Natural killer cell (primary cell): Measurements from ENCODE around the gene OR13C5. TPM values are rescaled to one million over a fixed set of nuclear protein-coding genes. Genes with fewer than 3 reads are reported as not detected.

Experiments
- ATAC-seq, 3 donors: fragments of 150-1000 bp in 2 of 3; fragments of 200-7000 bp in 1 of 3; cut with Tn5 transposase; 1 replicate in 1 of 3; 2 replicates in 2 of 3; pipeline ENCODE4 v1.10.0; 2021; ENCODE audit warnings: mild to moderate bottlenecking in 2 of 3, moderate library complexity in 2 of 3
- DNase-seq, 2 donors: peaks; one replicate each; pipeline versions ENCODE4 v3.0.0 to v3.0.0-alpha.2; 2013 to 2021; ENCODE audit warnings: mixed read lengths in 1 of 2
- H3K27ac ChIP-seq: one replicate; pipeline ENCODE4 v1.5.1; 2013; ENCODE audit warnings: mild to moderate bottlenecking, low read length
- H3K27me3 ChIP-seq: one replicate; pipeline ENCODE4 v1.6.1; 2013; ENCODE audit warnings: low read length; ENCODE audit not compliant: control insufficient read depth, insufficient read depth
- H3K36me3 ChIP-seq: one replicate; pipeline ENCODE4 v1.6.1; 2013; ENCODE audit warnings: low read length; ENCODE audit not compliant: control insufficient read depth, insufficient read depth
- H3K4me1 ChIP-seq: one replicate; pipeline ENCODE4 v1.6.1; 2013; ENCODE audit warnings: low read length; ENCODE audit not compliant: control insufficient read depth, insufficient read depth
- H3K4me3 ChIP-seq: one replicate; pipeline ENCODE4 v1.5.1; 2013; ENCODE audit warnings: low read length
- H3K9me3 ChIP-seq: one replicate; pipeline ENCODE4 v1.6.1; 2013; ENCODE audit warnings: low read length; ENCODE audit not compliant: control insufficient read depth, insufficient read depth
- H3K27ac Mint-ChIP-seq, 2 donors: one replicate each; pipeline ENCODE4 v1.8.0; 2022; ENCODE audit warnings: mild to moderate bottlenecking in 2 of 2, mixed read lengths in 2 of 2, moderate library complexity in 1 of 2
- H3K27me3 Mint-ChIP-seq, 2 donors: one replicate each; pipeline ENCODE4 v1.8.0; 2022; ENCODE audit warnings: low read depth in 2 of 2, mixed read lengths in 2 of 2
- H3K36me3 Mint-ChIP-seq: one replicate; pipeline ENCODE4 v1.8.0; 2022; ENCODE audit warnings: mixed read lengths
- H3K4me1 Mint-ChIP-seq, 2 donors: one replicate each; pipeline ENCODE4 v1.8.0; 2022; ENCODE audit warnings: mixed read lengths in 2 of 2
- H3K4me3 Mint-ChIP-seq: one replicate; pipeline ENCODE4 v1.8.0; 2022; ENCODE audit warnings: mild to moderate bottlenecking, moderate library complexity, mixed read lengths
- H3K9me3 Mint-ChIP-seq, 2 donors: one replicate each; pipeline ENCODE4 v1.8.0; 2022; ENCODE audit warnings: mixed read lengths in 2 of 2
- WGBS: methylation state at CpG from one replicate; pipeline ENCODE4 v1.1.7; 2013; ENCODE audit warnings: missing lambda C conversion rate; ENCODE audit not compliant: insufficient coverage; 5-methylcytosine and 5-hydroxymethylcytosine counted together
- intact Hi-C: fragments of 100-400 bp; cut with micrococcal nuclease; formaldehyde crosslinking; loops from one replicate; pipeline ENCODE4 v1.14.2; 2022
- total RNA-seq, 4 donors: library from RNA; stranded (reverse); fragments of 120-200 nt in 1 of 4; gene quantifications; one replicate each; pipeline versions ENCODE4 v1.2.3 to v1.2.4, GENCODE V29; 2013 to 2022
- TF ChIP-seq, protein P1 (sequence below): fragments of 200-600 bp; IDR thresholded peaks from one replicate; pipeline ENCODE4 v1.8.0; 2022; ENCODE audit warnings: antibody characterized with exemption

Gene OR13C5
- total RNA-seq, 3 donors from 2014 or later (not counting 1 experiment from before 2014, with no cell fraction given), result not detected

DNA sequence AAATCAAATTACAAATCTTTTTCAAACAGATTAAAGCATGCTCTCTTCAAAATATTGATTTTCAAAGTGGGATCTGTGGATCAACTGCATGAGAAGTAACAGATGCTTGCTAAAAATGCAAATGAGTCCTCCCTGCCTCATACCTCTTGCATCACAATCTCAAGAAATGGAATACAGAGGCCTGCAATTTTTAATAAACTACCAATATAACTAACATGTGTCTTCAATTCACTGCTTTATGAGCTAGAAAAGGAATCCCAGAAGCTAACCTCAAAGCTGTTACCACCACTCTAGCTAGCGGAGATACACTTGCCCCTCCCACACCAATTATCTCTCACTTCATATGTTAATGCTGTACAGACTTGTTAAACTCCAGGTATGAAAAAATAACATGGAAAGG lies 9.6 kb downstream of the OR13C5 start:
- TF ChIP-seq, protein P1, sequence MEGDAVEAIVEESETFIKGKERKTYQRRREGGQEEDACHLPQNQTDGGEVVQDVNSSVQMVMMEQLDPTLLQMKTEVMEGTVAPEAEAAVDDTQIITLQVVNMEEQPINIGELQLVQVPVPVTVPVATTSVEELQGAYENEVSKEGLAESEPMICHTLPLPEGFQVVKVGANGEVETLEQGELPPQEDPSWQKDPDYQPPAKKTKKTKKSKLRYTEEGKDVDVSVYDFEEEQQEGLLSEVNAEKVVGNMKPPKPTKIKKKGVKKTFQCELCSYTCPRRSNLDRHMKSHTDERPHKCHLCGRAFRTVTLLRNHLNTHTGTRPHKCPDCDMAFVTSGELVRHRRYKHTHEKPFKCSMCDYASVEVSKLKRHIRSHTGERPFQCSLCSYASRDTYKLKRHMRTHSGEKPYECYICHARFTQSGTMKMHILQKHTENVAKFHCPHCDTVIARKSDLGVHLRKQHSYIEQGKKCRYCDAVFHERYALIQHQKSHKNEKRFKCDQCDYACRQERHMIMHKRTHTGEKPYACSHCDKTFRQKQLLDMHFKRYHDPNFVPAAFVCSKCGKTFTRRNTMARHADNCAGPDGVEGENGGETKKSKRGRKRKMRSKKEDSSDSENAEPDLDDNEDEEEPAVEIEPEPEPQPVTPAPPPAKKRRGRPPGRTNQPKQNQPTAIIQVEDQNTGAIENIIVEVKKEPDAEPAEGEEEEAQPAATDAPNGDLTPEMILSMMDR, result no peak
- 18% methylated on average over 1 of the region's 1 CpG for WGBS
- no peaks in the 10 kb centered on the region for H3K4me1 Mint-ChIP-seq
- intact Hi-C loops, result no loop called here
- no peak for DNase-seq
- ATAC-seq, result no peak
- H3K9me3 ChIP-seq, result no peaks in the 10 kb centered on the region
- peaks cover 4 to 16% of the 10 kb centered on the region in 2 donors for H3K9me3 Mint-ChIP-seq
- no peak overlapping the region for H3K27ac ChIP-seq
- no peaks in the 10 kb centered on the region for H3K27me3 ChIP-seq
- H3K4me3 Mint-ChIP-seq, result no peak overlapping the region
- H3K27me3 Mint-ChIP-seq, result no peaks in the 10 kb centered on the region
- no peak overlapping the region for H3K4me3 ChIP-seq
- no peak overlapping the region for H3K27ac Mint-ChIP-seq
- no peaks in the 10 kb centered on the region for H3K36me3 ChIP-seq
- no peaks in the 10 kb centered on the region for H3K4me1 ChIP-seq
- H3K36me3 Mint-ChIP-seq, result no peaks in the 10 kb centered on the region

DNA sequence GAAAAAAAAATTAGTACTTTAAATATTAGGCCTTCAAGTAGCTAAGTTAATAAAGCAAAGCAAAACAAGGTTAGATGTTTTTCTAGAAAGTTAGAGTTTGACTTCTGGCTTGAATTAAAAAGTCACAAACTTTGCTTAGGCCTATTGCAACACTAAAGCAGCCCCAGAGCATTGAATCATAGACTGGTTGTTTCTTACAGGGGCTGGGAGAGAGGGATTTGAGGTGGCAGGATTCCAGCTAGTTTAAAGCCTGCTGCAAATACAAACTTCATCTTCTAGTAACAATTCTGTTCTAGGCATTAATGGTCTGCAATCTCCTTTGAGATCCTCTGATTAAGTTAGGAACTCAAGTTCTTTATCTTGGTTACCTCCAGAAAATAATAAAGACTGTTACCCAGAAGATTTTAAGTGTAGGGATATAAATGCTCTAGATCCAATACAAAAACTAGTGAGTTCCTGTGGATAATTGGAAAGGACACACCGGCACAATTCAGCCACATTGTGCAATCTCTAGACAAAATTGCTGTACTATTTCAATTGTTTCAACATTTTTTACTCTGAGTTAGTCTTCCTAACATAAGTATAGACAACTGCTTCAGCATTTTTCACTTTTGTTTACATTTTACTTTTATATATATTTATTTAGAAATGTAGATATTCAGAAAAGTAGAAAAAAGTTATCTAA lies 12.6 kb downstream of the OR13C5 start:
- H3K4me1 ChIP-seq, result no peaks in the 10 kb centered on the region
- Mint-ChIP-seq H3K4me1 (no peaks in the 10 kb centered on the region), H3K36me3 (no peaks in the 10 kb centered on the region), H3K27me3 (no peaks in the 10 kb centered on the region), H3K4me3 (no peak overlapping the region), H3K9me3 (peaks cover 2 to 8% of the 10 kb centered on the region in 2 donors), H3K27ac (no peak overlapping the region)
- DNase-seq (no peak), ATAC-seq (no peak)
- no peak overlapping the region for H3K27ac ChIP-seq
- H3K9me3 ChIP-seq, result no peaks in the 10 kb centered on the region
- intact Hi-C loops, result no loop called here
- TF ChIP-seq, protein P1, result no peak
- WGBS, result 100% methylated on average over 1 of the region's 1 CpG
- no peaks in the 10 kb centered on the region for H3K36me3 ChIP-seq
- no peaks in the 10 kb centered on the region for H3K27me3 ChIP-seq
- H3K4me3 ChIP-seq, result no peak overlapping the region

DNA sequence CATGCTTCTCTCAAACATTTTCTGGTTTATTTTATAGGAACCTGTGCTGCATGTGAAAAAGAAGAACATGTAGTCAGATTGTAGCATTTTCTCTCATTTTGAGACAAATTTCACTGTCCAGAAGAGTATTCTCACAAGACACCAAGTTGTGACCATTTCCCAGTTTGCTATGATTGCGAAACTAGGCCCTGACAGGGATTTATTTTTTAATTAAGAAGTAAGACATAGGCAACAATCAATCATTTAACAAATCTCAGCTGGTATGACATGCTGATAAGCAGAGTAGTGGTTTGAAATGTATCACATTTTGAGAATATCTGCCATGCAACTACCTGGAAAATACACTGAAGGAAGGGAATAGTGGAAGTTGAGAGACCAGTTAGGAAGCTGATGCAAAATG lies 18.7 kb downstream of the OR13C5 start:
- Mint-ChIP-seq H3K4me1 (no peaks in the 10 kb centered on the region), H3K9me3 (peaks cover 0 to 2% of the 10 kb centered on the region in 2 donors), H3K27me3 (no peaks in the 10 kb centered on the region), H3K27ac (no peak overlapping the region), H3K36me3 (no peaks in the 10 kb centered on the region), H3K4me3 (no peak overlapping the region)
- H3K4me1 ChIP-seq, result no peaks in the 10 kb centered on the region
- no peaks in the 10 kb centered on the region for H3K9me3 ChIP-seq
- no peaks in the 10 kb centered on the region for H3K36me3 ChIP-seq
- no peaks in the 10 kb centered on the region for H3K27me3 ChIP-seq
- intact Hi-C loops, result no loop called here
- DNase-seq (no peak), ATAC-seq (no peak)
- no peak overlapping the region for H3K4me3 ChIP-seq
- WGBS, result no CpG with 5 or more reads among the region's 1 CpG
- no peak overlapping the region for H3K27ac ChIP-seq
- TF ChIP-seq, protein P1, result no peak

DNA sequence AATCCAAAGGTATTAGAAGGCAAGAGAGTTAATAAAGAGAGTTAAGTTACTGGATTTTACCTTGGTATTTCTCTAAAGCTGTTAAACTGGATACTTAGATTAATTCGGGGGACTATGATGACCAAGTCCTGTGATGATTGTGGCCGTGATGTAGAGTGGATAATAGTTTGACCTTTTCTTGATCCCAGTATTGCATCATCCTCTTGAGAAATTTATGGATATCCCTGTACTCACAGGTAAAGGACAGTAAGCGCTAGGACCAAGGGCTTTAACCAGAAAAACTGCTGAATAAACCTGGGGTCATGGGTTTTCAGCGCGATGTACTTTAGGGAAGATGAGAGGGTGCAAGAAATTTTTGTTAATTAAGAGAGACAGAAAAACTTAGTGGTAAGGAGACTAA lies 21.9 kb downstream of the OR13C5 start:
- H3K36me3 Mint-ChIP-seq, result no peaks in the 10 kb centered on the region
- intact Hi-C loops, result no loop called here
- H3K27ac Mint-ChIP-seq, result no peak overlapping the region
- H3K27ac ChIP-seq, result no peak overlapping the region
- H3K36me3 ChIP-seq, result no peaks in the 10 kb centered on the region
- H3K4me1 Mint-ChIP-seq, result no peaks in the 10 kb centered on the region
- DNase-seq (no peak), ATAC-seq (no peak)
- H3K9me3 Mint-ChIP-seq, result peaks cover 2 to 9% of the 10 kb centered on the region in 2 donors
- H3K27me3 ChIP-seq, result no peaks in the 10 kb centered on the region
- no peaks in the 10 kb centered on the region for H3K27me3 Mint-ChIP-seq
- H3K4me3 Mint-ChIP-seq, result no peak overlapping the region
- no peaks in the 10 kb centered on the region for H3K4me1 ChIP-seq
- no peaks in the 10 kb centered on the region for H3K9me3 ChIP-seq
- 91% methylated on average over 5 of the region's 5 CpGs for WGBS
- no peak overlapping the region for H3K4me3 ChIP-seq
- TF ChIP-seq, protein P1, result no peak
